ENCODE data around the gene PSMG4.

DNA sequence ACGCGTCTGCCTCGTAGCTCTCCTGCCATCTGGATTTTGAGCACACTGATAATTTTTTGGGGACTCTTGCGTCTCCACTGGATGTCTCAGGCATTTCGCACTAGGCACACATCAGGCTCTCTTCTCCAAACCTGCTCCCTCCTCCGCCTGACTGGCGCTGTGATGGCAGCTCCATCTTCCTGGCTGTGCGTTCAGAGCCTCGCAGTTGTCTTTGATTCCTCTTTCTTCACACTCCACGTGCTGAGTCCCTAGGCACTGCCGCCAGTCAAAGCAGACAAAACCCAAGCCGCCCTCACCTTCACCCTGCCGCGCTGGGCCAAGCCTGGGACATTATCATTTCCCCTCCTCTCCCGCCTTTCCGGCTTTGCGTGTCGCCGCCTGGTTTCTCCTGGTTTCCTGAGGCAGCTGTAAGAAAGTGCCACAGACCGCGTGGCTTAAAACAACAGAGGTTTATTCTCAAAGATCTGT lies 778 bp downstream of the PSMG4 start:
- TF ChIP-seq KAT2A (conservative IDR thresholded peaks at IDR 0.05; ENCODE audit: control insufficient read depth, low read depth, low read length), result no peak
- TF ChIP-seq, protein P1, sequence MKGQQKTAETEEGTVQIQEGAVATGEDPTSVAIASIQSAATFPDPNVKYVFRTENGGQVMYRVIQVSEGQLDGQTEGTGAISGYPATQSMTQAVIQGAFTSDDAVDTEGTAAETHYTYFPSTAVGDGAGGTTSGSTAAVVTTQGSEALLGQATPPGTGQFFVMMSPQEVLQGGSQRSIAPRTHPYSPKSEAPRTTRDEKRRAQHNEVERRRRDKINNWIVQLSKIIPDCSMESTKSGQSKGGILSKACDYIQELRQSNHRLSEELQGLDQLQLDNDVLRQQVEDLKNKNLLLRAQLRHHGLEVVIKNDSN (IDR thresholded peaks at IDR 0.05; ENCODE audit: borderline replicate concordance, extremely low read length, insufficient read depth, low read depth, low read length), result no peak
- TF ChIP-seq, protein P2, sequence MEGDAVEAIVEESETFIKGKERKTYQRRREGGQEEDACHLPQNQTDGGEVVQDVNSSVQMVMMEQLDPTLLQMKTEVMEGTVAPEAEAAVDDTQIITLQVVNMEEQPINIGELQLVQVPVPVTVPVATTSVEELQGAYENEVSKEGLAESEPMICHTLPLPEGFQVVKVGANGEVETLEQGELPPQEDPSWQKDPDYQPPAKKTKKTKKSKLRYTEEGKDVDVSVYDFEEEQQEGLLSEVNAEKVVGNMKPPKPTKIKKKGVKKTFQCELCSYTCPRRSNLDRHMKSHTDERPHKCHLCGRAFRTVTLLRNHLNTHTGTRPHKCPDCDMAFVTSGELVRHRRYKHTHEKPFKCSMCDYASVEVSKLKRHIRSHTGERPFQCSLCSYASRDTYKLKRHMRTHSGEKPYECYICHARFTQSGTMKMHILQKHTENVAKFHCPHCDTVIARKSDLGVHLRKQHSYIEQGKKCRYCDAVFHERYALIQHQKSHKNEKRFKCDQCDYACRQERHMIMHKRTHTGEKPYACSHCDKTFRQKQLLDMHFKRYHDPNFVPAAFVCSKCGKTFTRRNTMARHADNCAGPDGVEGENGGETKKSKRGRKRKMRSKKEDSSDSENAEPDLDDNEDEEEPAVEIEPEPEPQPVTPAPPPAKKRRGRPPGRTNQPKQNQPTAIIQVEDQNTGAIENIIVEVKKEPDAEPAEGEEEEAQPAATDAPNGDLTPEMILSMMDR (IDR thresholded peaks at IDR 0.05 in 2 of 3, conservative IDR thresholded peaks at IDR 0.05 in 1 of 3; ENCODE audit: control insufficient read depth in 2 of 3, extremely low read depth in 1 of 3, insufficient read depth in 1 of 3, low read depth in 3 of 3, low read length in 3 of 3), result no peak
- no peak for TF ChIP-seq POLR2A (IDR thresholded peaks at IDR 0.05; ENCODE audit: low read depth, low read length)
- TF ChIP-seq, protein P3, sequence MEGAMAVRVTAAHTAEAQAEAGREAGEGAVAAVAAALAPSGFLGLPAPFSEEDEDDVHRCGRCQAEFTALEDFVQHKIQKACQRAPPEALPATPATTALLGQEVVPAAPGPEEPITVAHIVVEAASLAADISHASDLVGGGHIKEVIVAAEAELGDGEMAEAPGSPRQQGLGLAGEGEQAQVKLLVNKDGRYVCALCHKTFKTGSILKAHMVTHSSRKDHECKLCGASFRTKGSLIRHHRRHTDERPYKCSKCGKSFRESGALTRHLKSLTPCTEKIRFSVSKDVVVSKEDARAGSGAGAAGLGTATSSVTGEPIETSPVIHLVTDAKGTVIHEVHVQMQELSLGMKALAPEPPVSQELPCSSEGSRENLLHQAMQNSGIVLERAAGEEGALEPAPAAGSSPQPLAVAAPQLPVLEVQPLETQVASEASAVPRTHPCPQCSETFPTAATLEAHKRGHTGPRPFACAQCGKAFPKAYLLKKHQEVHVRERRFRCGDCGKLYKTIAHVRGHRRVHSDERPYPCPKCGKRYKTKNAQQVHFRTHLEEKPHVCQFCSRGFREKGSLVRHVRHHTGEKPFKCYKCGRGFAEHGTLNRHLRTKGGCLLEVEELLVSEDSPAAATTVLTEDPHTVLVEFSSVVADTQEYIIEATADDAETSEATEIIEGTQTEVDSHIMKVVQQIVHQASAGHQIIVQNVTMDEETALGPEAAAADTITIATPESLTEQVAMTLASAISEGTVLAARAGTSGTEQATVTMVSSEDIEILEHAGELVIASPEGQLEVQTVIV (IDR thresholded peaks at IDR 0.05; ENCODE audit: borderline replicate concordance, partially characterized antibody), result no peak

Measured in GM12878 (cell line).